CD4-positive, alpha-beta T cell treated with Interleukin-6 for 4 hours (primary cell): ENCODE measurements around the gene MBD3.
"Not testable (repeated sequence)": the region's sequence is repeated elsewhere in the genome, so short reads cannot be mapped to it uniquely, and the experiment has no call there.

Source experiments
- DNase-seq: peaks from one replicate; pipeline ENCODE4 v3.0.0-alpha.2; 2020; ENCODE audit warnings: mixed read lengths

The MBD3 gene

GRCh38 chr19:1533510-1534150, 59.0 kb downstream of the MBD3 start:
- DNase-seq = no peak

DNA sequence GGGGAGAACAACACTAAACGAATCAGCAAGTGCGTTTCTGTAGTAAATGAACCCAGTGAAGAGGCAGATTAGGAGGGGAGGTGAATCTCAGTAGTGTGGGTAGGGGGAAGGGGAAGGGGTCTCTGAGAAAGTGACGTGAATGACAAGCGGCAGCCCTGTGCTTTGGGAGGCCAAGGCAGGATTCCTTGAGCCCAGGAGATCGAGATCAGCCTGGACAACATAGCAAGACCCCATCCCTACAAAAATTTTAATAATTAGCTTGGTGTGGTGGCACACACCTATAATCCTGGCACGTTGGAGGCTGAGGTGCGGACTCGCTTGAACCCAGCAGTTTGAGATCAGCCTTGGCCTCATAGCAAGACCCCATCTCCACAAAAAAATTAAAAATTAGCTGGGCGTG, 60.7 kb downstream of the MBD3 start:
- no peak for DNase-seq

GRCh38 chr19:1531587-1531986, 61.1 kb downstream of the MBD3 start:
- DNase-seq = no peak

- DNase-seq = not testable (repeated sequence)
Measured at GRCh38 chr19:1530856-1531255, 61.8 kb downstream of the MBD3 start.

- no peak for DNase-seq
Measured at GRCh38 chr19:1529430-1529816, 63.2 kb downstream of the MBD3 start.

DNA sequence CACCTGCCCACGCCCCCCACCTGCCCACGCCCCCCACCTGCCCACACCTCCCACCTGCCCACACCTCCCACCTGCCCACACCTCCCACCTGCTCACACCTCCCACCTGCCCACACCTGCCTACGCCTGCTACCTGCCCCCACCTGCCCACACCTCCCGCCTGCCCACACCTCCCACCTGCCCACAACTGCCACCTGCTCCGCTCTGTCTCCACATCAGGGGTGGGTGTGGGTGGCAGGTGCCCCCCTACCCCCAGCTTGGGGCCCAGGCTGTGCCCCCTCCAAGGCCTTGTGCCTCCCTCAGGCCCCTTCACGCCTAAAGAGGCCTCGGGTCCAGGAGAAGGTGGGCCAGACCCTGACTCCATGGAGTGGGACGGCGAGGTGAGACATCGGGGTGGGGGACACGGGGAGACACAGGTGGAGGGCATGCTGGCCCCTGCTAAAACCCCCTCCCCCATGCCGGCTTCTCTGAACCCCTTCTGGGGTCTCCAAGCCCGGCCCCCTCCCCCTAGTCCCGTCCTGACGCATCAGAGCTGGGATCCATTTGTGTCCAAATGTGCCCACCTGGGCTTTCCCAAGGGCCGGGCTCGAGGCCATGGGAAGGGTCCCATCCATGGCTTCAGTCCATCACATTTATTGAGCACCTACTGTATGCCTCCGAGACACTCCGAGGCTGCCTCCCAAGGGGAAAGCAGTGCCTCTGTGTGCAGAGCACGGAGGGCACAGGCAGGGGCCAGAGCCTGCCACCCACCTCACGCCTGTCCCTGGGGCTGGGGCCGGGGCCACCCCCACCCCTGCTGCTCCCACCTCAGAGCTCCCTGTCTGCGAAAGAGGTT, 63.9 kb downstream of the MBD3 start:
- DNase-seq = no peak

GRCh38 chr19:1527650-1528309, 64.9 kb downstream of the MBD3 start:
- DNase-seq = no peak

GRCh38 chr19:1526979-1527649, 65.6 kb downstream of the MBD3 start:
- no peak for DNase-seq

GRCh38 chr19:1526066-1526778, 66.4 kb downstream of the MBD3 start:
- DNase-seq = no peak

DNA sequence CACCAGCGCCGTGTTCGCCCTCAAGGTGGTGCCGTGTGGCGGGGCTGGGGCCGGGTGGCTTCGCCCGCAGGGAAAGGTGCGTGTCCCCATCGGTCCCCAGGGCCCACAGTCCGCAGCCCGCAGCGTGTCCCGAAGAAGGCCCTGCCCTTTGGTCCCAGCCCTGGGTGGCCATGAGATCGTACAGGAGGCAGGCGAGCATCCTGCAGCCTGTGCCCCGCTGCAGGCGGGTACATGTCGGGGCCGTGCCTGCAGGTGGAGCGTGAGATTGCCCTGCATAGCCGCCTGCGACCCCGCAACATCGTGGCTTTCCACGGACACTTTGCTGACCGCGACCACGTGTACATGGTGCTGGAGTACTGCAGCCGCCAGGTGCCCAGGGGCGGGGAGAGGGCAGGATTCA, 67.3 kb downstream of the MBD3 start:
- no peak for DNase-seq

GRCh38 chr19:1524972-1525325, 67.7 kb downstream of the MBD3 start:
- no peak for DNase-seq

- no peak for DNase-seq
Measured at GRCh38 chr19:1524287-1524971, 68.2 kb downstream of the MBD3 start.
